BE2C (cell line): ENCODE measurements around the gene OR10T2.

Experiments used
- DNase-seq: peaks from one replicate; pipeline ENCODE4 v3.0.0-alpha.2; 2020
- H3K27me3 ChIP-seq: fragments of 250-450 bp; sonication (Bioruptor Pico); 2 replicates; pipeline ENCODE4 v1.5.1; 2020; ENCODE audit warnings: mild to moderate bottlenecking
- H3K36me3 ChIP-seq: fragments of 250-450 bp; sonication (Bioruptor Pico); 2 replicates; pipeline ENCODE4 v1.5.1; 2020; ENCODE audit warnings: mild to moderate bottlenecking
- H3K4me1 ChIP-seq: fragments of 250-450 bp; sonication (Bioruptor Pico); 2 replicates; pipeline ENCODE4 v1.5.1; 2020
- H3K4me3 ChIP-seq: 2 replicates; pipeline ENCODE4 v1.5.1; 2011; ENCODE audit warnings: low read depth, low read length
- H3K9me3 ChIP-seq: fragments of 250-450 bp; sonication (Bioruptor Pico); 2 replicates; pipeline ENCODE4 v1.5.1; 2020
- CTCF ChIP-seq: IDR thresholded peaks from 2 replicates; pipeline ENCODE4 v1.5.1; 2012; ENCODE audit warnings: mild to moderate bottlenecking, low read depth, low read length

OR10T2 gene

GRCh38 chr1:158366783-158367182 lies 32.5 kb downstream of the OR10T2 start:
- DNase-seq: no peak
- no peaks in the 10 kb centered on the region for H3K4me1 ChIP-seq
- no peaks in the 10 kb centered on the region for H3K27me3 ChIP-seq

DNA sequence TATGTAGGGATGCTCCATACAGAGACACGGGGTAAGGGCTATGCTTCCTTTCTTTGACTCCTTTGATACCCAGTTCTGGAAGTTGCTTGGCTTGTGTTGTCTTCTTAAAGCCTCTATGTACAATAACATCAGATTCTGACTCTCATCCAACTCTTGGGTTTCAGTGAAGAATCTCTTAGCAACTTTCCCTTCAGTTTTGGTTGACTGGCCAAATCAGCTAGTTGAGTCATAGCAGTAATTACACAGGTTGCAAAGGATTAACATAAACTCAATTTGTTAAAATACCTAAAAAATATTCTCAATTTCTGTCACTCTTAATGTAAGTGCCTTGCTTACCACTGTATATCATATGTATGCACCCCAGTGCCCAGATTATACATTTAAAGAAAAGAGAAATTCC lies 36.3 kb downstream of the OR10T2 start:
- TF ChIP-seq CTCF: no peak
- Histone ChIP-seq H3K27me3 (no peaks in the 10 kb centered on the region), H3K36me3 (no peaks in the 10 kb centered on the region), H3K9me3 (no peaks in the 10 kb centered on the region), H3K4me3 (no peak overlapping the region), H3K4me1 (no peaks in the 10 kb centered on the region)
- no peak for DNase-seq

More at GRCh38 chr1:158366783-158367182, 32.5 kb downstream of the OR10T2 start:
- H3K4me3 ChIP-seq: no peak overlapping the region
- TF ChIP-seq CTCF: no peak
- no peaks in the 10 kb centered on the region for H3K36me3 ChIP-seq
- H3K9me3 ChIP-seq: no peaks in the 10 kb centered on the region

- TF ChIP-seq CTCF: no peak
- Histone ChIP-seq H3K4me3 (no peak overlapping the region), H3K27me3 (no peaks in the 10 kb centered on the region), H3K9me3 (no peaks in the 10 kb centered on the region), H3K36me3 (no peaks in the 10 kb centered on the region), H3K4me1 (no peaks in the 10 kb centered on the region)
- no peak for DNase-seq
Measured at GRCh38 chr1:158362482-158362881, 36.8 kb downstream of the OR10T2 start.

- Histone ChIP-seq H3K4me1 (no peaks in the 10 kb centered on the region), H3K4me3 (no peak overlapping the region), H3K9me3 (no peaks in the 10 kb centered on the region), H3K27me3 (no peaks in the 10 kb centered on the region), H3K36me3 (no peaks in the 10 kb centered on the region)
- no peak for TF ChIP-seq CTCF
- DNase-seq: no peak
Measured at GRCh38 chr1:158357441-158357840, 41.8 kb downstream of the OR10T2 start.

DNA sequence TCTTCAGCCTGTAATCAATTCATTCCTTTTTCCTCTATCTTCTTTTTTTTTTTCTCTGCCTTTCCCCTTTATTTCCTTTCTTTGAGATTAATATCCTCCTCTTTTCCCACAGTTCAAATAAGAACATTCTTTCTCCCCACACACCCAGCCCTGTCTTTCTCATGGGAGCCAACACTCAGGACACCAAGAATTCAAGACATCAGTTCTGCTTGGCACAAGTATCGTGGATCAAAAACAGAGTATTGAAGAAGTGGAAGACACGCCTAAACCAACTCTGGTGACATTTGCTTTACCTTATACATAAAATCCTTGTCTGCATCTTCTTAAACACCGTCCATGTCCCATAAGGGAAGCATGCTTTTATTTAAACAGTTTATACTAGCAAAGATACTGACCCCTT lies 42.6 kb downstream of the OR10T2 start:
- Histone ChIP-seq H3K4me3 (no peak overlapping the region), H3K4me1 (no peaks in the 10 kb centered on the region), H3K27me3 (no peaks in the 10 kb centered on the region), H3K9me3 (no peaks in the 10 kb centered on the region), H3K36me3 (no peaks in the 10 kb centered on the region)
- TF ChIP-seq CTCF: no peak
- DNase-seq: no peak

DNA sequence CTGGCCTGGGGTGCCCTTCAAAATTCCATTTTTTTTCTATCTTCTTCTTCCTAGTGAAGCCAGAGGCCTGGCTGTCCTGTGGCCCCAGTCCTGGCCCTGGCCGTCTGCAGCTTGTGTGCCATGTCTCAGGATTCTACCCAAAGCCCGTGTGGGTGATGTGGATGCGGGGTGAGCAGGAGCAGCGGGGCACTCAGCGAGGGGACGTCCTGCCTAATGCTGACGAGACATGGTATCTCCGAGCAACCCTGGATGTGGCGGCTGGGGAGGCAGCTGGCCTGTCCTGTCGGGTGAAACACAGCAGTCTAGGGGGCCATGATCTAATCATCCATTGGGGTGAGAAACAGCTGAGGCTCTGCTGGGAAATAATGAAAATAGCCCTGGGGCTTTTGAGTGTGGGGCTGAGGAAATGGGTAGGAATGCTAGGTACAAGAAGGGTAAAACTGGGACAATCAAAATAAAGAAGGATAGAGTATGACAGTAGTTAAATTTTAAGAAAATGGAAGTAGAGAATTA lies 43.4 kb downstream of the OR10T2 start:
- no peaks in the 10 kb centered on the region for H3K4me1 ChIP-seq
- TF ChIP-seq CTCF: no peak
- no peaks in the 10 kb centered on the region for H3K36me3 ChIP-seq

More for the DNA sequence above, 43.4 kb downstream of the OR10T2 start:
- Histone ChIP-seq H3K27me3 (no peaks in the 10 kb centered on the region), H3K9me3 (no peaks in the 10 kb centered on the region), H3K4me3 (no peak overlapping the region)
- no peak for DNase-seq
